B cell (primary cell): ENCODE results near the gene FADS1. TPM values are rescaled to one million over a fixed set of nuclear protein-coding genes. Genes with fewer than 3 reads are reported as not detected.

Source experiments
- ATAC-seq: fragments of 200-7000 bp; cut with Tn5 transposase; one replicate; pipeline ENCODE4 v1.10.0; 2021; ENCODE audit warnings: low read depth, mild to moderate bottlenecking, moderate number of reproducible peaks, moderate library complexity
- CTCF ChIA-PET: fragments of 350-600 bp; sonication (Branson Sonifier 250); formaldehyde crosslinking; loops from one replicate; lab custom pipeline; 2021; ENCODE audit warnings: antibody characterized with exemption, inconsistent platforms; lab: Charles Lee
- POLR2A ChIA-PET: fragments of 350-600 bp; sonication (Branson Sonifier 250); formaldehyde crosslinking; loops from one replicate; lab custom pipeline; 2021; ENCODE audit warnings: antibody characterized with exemption; lab: Charles Lee
- DNase-seq: peaks from one replicate; pipeline ENCODE4 v3.0.0; 2013
- H2AFZ ChIP-seq: 2 replicates; pipeline ENCODE4 v1.6.1; 2012; ENCODE audit warnings: mild to moderate bottlenecking, low read depth, low read length; ENCODE audit not compliant: insufficient read depth, poor library complexity, severe bottlenecking
- H3K27ac ChIP-seq, 2 donors: 1 replicate in 1 of 2; 2 replicates in 1 of 2; pipeline ENCODE4 v1.5.1; 2012 to 2013; ENCODE audit warnings: low read length in 2 of 2, mild to moderate bottlenecking in 2 of 2, moderate library complexity in 1 of 2
- H3K27me3 ChIP-seq, 4 experiments: fragments of 200-600 bp in 1 of 4; sonication (generic) in 1 of 4; replicated peaks in 1 of 4; 1 replicate in 2 of 4; 2 replicates in 2 of 4; pipeline versions ENCODE4 v1.6.1 to v1.7.0; 2013 to 2016; ENCODE audit warnings: low read length in 3 of 4, mild to moderate bottlenecking in 2 of 4, mixed read lengths in 1 of 4, moderate library complexity in 1 of 4; ENCODE audit not compliant: insufficient read depth in 4 of 4, control insufficient read depth in 3 of 4; ENCODE audit errors: control extremely low read depth in 1 of 4
- H3K36me3 ChIP-seq, 2 experiments: replicated peaks in 1 of 2; 1 replicate in 1 of 2; 2 replicates in 1 of 2; pipeline versions ENCODE4 v1.6.1 to v1.7.1; 2013; ENCODE audit warnings: low read length in 1 of 2; ENCODE audit not compliant: insufficient read depth in 2 of 2, control insufficient read depth in 1 of 2; ENCODE audit errors: control extremely low read depth in 1 of 2, extremely low read depth in 1 of 2
- H3K4me1 ChIP-seq, 2 donors: fragments of 200-600 bp in 1 of 2; sonication (generic) in 1 of 2; 1 replicate in 1 of 2; 2 replicates in 1 of 2; pipeline versions ENCODE4 v1.5.1 to v1.6.1; 2013 to 2017; ENCODE audit warnings: low read length in 2 of 2; ENCODE audit not compliant: control insufficient read depth in 2 of 2, insufficient read depth in 2 of 2
- H3K4me2 ChIP-seq: replicated peaks from 2 replicates; pipeline ENCODE3; 2012; ENCODE audit warnings: mild to moderate bottlenecking, low read depth, low read length; ENCODE audit not compliant: poor library complexity, severe bottlenecking
- H3K4me3 ChIP-seq, 5 experiments: fragments of 200-600 bp in 1 of 5; sonication (generic) in 1 of 5; 1 replicate in 3 of 5; 2 replicates in 2 of 5; pipeline versions ENCODE4 v1.5.1 to v1.7.0; 2011 to 2016; ENCODE audit warnings: low read length in 4 of 5, mild to moderate bottlenecking in 4 of 5, low read depth in 2 of 5, control low read depth in 1 of 5, moderate library complexity in 1 of 5; ENCODE audit not compliant: insufficient read depth in 1 of 5; ENCODE audit errors: control extremely low read depth in 1 of 5, extremely low read depth in 1 of 5
- H3K79me2 ChIP-seq: fragments of 200-600 bp; sonication (generic); one replicate; pipeline ENCODE4 v1.6.0; 2016; ENCODE audit warnings: low read length; ENCODE audit not compliant: control insufficient read depth, insufficient read depth
- H3K9ac ChIP-seq: fragments of 200-600 bp; sonication (generic); 2 replicates; pipeline ENCODE4 v1.6.1; 2017; ENCODE audit warnings: mild to moderate bottlenecking, low read length, moderate library complexity
- H3K9me3 ChIP-seq, 3 donors: one replicate each; pipeline versions ENCODE4 v1.6.1 to v1.7.1; 2013; ENCODE audit warnings: low read length in 2 of 3; ENCODE audit not compliant: control insufficient read depth in 2 of 3, insufficient read depth in 1 of 3; ENCODE audit errors: control extremely low read depth in 1 of 3
- H4K20me1 ChIP-seq: 2 replicates; pipeline ENCODE4 v1.6.0; 2012; ENCODE audit warnings: mild to moderate bottlenecking, low read length; ENCODE audit not compliant: insufficient read depth, control insufficient read depth, poor library complexity, severe bottlenecking
- H3K27ac Mint-ChIP-seq: one replicate; pipeline ENCODE4 v1.8.0; 2021; ENCODE audit warnings: mixed read lengths
- H3K27me3 Mint-ChIP-seq: one replicate; pipeline ENCODE4 v1.8.0; 2021; ENCODE audit warnings: mixed read lengths
- H3K4me1 Mint-ChIP-seq: one replicate; pipeline ENCODE4 v1.8.0; 2021; ENCODE audit warnings: mixed read lengths
- H3K4me3 Mint-ChIP-seq: one replicate; pipeline ENCODE4 v1.8.0; 2021; ENCODE audit warnings: mixed read lengths
- H3K9me3 Mint-ChIP-seq: one replicate; pipeline ENCODE4 v1.8.0; 2022; ENCODE audit warnings: mixed read lengths; ENCODE audit not compliant: insufficient read depth
- CTCF ChIP-seq: fragments of 200-600 bp; IDR thresholded peaks from one replicate; pipeline ENCODE4 v1.8.0; 2022; ENCODE audit warnings: antibody characterized with exemption, mild to moderate bottlenecking
- EZH2 ChIP-seq: IDR thresholded peaks from 2 replicates; pipeline ENCODE4 v1.6.1; 2012; ENCODE audit warnings: borderline replicate concordance, low read depth, mild to moderate bottlenecking, moderate library complexity, low read length; ENCODE audit not compliant: insufficient read depth, poor library complexity, severe bottlenecking
- WGBS: methylation state at CpG from one replicate; pipeline ENCODE4 v1.1.5; 2013; ENCODE audit warnings: missing lambda C conversion rate; ENCODE audit not compliant: insufficient coverage; 5-methylcytosine and 5-hydroxymethylcytosine counted together
- intact Hi-C: fragments of 100-400 bp; cut with micrococcal nuclease; formaldehyde crosslinking; loops from one replicate; pipeline ENCODE4 v1.10.0; 2022
- polyA plus RNA-seq: library from polyadenylated mRNA; depleted of rRNA; stranded (reverse); fragments of >200 nt; gene quantifications from 2 replicates; pipeline ENCODE4 v1.2.3, GENCODE V29; 2012
- total RNA-seq, 2 donors: library from RNA; stranded (reverse); fragments of 120-200 nt in 1 of 2; gene quantifications; 1 replicate in 1 of 2; 2 replicates in 1 of 2; pipeline versions ENCODE4 v1.2.3 to v1.2.4, GENCODE V29; 2013 to 2022

Gene FADS1
- total and polyA plus RNA-seq, 2 donors (not counting 1 experiment from before 2014, with no cell fraction given), result 0.39 to 15.6 TPM

GRCh38 chr11:61760946-61761345, 55.9 kb downstream of the FADS1 start:
- no peak overlapping the region for H3K4me3 Mint-ChIP-seq
- H3K4me1 ChIP-seq, result peaks cover 0 to 6% of the 10 kb centered on the region in 2 donors
- 88% methylated on average over 3 of the region's 13 CpGs for WGBS
- H3K4me3 ChIP-seq, result no peak overlapping the region
- H3K9ac ChIP-seq, result no peak overlapping the region
- peaks cover 8% of the 10 kb centered on the region for H3K4me1 Mint-ChIP-seq
- CTCF ChIA-PET, result no interaction called here
- H3K79me2 ChIP-seq, result no peaks in the 10 kb centered on the region
- ATAC-seq, result no peak
- H3K9me3 Mint-ChIP-seq, result no peaks in the 10 kb centered on the region
- POLR2A ChIA-PET, result no interaction called here
- peaks cover 7% of the 10 kb centered on the region for H3K27me3 Mint-ChIP-seq
- no peak for DNase-seq
- H3K27ac Mint-ChIP-seq, result no peak overlapping the region
- TF ChIP-seq EZH2, result no peak
- no peak for TF ChIP-seq CTCF
- no peak overlapping the region for H3K4me2 ChIP-seq
- H4K20me1 ChIP-seq, result no peaks in the 10 kb centered on the region
- intact Hi-C loops, result no loop called here
- H3K27ac ChIP-seq, result no peak overlapping the region
- no peaks in the 10 kb centered on the region for H3K36me3 ChIP-seq
- H3K27me3 ChIP-seq, result no peaks in the 10 kb centered on the region
- H3K9me3 ChIP-seq, result no peaks in the 10 kb centered on the region
- H2AFZ ChIP-seq, result no peak overlapping the region

GRCh38 chr11:61757213-61757862, 59.5 kb downstream of the FADS1 start:
- H4K20me1 ChIP-seq, result no peaks in the 10 kb centered on the region
- no peaks in the 10 kb centered on the region for H3K9me3 Mint-ChIP-seq
- no peak overlapping the region for H3K4me2 ChIP-seq
- no peak overlapping the region for H2AFZ ChIP-seq
- intact Hi-C loops, result no loop called here
- H3K4me1 ChIP-seq, result peaks cover 7 to 12% of the 10 kb centered on the region in 2 donors
- no peak for DNase-seq
- ATAC-seq, result no peak
- H3K4me3 Mint-ChIP-seq, result no peak overlapping the region
- no peaks in the 10 kb centered on the region for H3K36me3 ChIP-seq
- ChIA-PET POLR2A (no interaction called here), CTCF (no interaction called here)
- H3K27ac Mint-ChIP-seq, result no peak overlapping the region
- no peak overlapping the region for H3K27ac ChIP-seq
- H3K79me2 ChIP-seq, result no peaks in the 10 kb centered on the region
- peaks cover 0 to 14% (median 6%) of the 10 kb centered on the region in 4 experiments for H3K27me3 ChIP-seq
- no peaks in the 10 kb centered on the region for H3K9me3 ChIP-seq
- H3K4me1 Mint-ChIP-seq, result peaks cover 11% of the 10 kb centered on the region
- WGBS, result 92% methylated on average over 15 of the region's 15 CpGs
- H3K27me3 Mint-ChIP-seq, result peaks cover 18% of the 10 kb centered on the region
- H3K4me3 ChIP-seq, result no peak overlapping the region
- TF ChIP-seq CTCF, result no peak
- TF ChIP-seq EZH2, result no peak
- H3K9ac ChIP-seq, result no peak overlapping the region
